ENCODE data around the gene ALDH1A3. TPM values are rescaled to one million over a fixed set of nuclear protein-coding genes. Genes with fewer than 3 reads are reported as not detected.

Gene ALDH1A3
- total RNA-seq, 2 experiments from 2014 or later, result not detected

- DNase-seq (no peak), ATAC-seq (ENCODE audit: poor library complexity) (no peak)
- no peaks in the 10 kb centered on the region for H3K4me1 Mint-ChIP-seq (ENCODE audit: low read depth)
- no peak overlapping the region for H3K4me3 ChIP-seq (ENCODE audit: low read length)
- no peak overlapping the region for H3K27ac ChIP-seq (ENCODE audit: low read depth in 1 of 2, low read length in 2 of 2)
- ChIA-PET POLR2A (no interaction called here), CTCF (no interaction called here)
- H3K36me3 Mint-ChIP-seq (ENCODE audit: low read depth), result no peaks in the 10 kb centered on the region
- peaks cover 84% of the 10 kb centered on the region for H3K27me3 Mint-ChIP-seq
- peaks cover 44 to 70% of the 10 kb centered on the region in 2 experiments for H3K27me3 ChIP-seq (ENCODE audit: control insufficient read depth in 1 of 2, insufficient read depth in 2 of 2, low read length in 2 of 2)
- peaks cover 0 to 8% of the 10 kb centered on the region in 2 experiments for H3K9me3 ChIP-seq (ENCODE audit: control insufficient read depth in 1 of 2, insufficient read depth in 1 of 2, low read length in 2 of 2)
- H3K36me3 ChIP-seq (ENCODE audit: insufficient read depth, low read length), result no peaks in the 10 kb centered on the region
- H3K9me3 Mint-ChIP-seq, result no peaks in the 10 kb centered on the region
- peaks cover 6% of the 10 kb centered on the region for H3K4me1 ChIP-seq (ENCODE audit: insufficient read depth, low read length)
- no peak for TF ChIP-seq CTCF (IDR thresholded peaks at IDR 0.05)
- H3K27ac Mint-ChIP-seq, result no peak overlapping the region
- peak overlapping the region; percentile 54 for H3K4me3 Mint-ChIP-seq
- intact Hi-C loops (cut with DNase I, micrococcal nuclease), result no loop called here
Observed at GRCh38 chr15:100880897-100881242, 1.2 kb downstream of the ALDH1A3 start.

- CTCF ChIA-PET, result no interaction called here
- peaks cover 6% of the 10 kb centered on the region for H3K4me1 ChIP-seq (ENCODE audit: insufficient read depth, low read length)
- POLR2A ChIA-PET, result no interaction called here
- no peaks in the 10 kb centered on the region for H3K36me3 Mint-ChIP-seq (ENCODE audit: low read depth)
- H3K9me3 ChIP-seq (ENCODE audit: control insufficient read depth in 1 of 2, insufficient read depth in 1 of 2, low read length in 2 of 2), result peaks cover 0 to 8% of the 10 kb centered on the region in 2 experiments
- ATAC-seq (ENCODE audit: poor library complexity), result no peak
- H3K27ac Mint-ChIP-seq, result no peak overlapping the region
- peaks cover 45 to 78% of the 10 kb centered on the region in 2 experiments for H3K27me3 ChIP-seq (ENCODE audit: control insufficient read depth in 1 of 2, insufficient read depth in 2 of 2, low read length in 2 of 2)
- peaks cover 83% of the 10 kb centered on the region for H3K27me3 Mint-ChIP-seq
- no peak overlapping the region for H3K4me3 Mint-ChIP-seq
- intact Hi-C loops (cut with DNase I, micrococcal nuclease), result no loop called here
- H3K9me3 Mint-ChIP-seq, result no peaks in the 10 kb centered on the region
- H3K27ac ChIP-seq (ENCODE audit: low read depth in 1 of 2, low read length in 2 of 2), result no peak overlapping the region
- DNase-seq, result no peak
- no peaks in the 10 kb centered on the region for H3K36me3 ChIP-seq (ENCODE audit: insufficient read depth, low read length)
- no peaks in the 10 kb centered on the region for H3K4me1 Mint-ChIP-seq (ENCODE audit: low read depth)
- H3K4me3 ChIP-seq (ENCODE audit: low read length), result no peak overlapping the region
- TF ChIP-seq CTCF (IDR thresholded peaks at IDR 0.05), result no peak
Observed at GRCh38 chr15:100881573-100882336, 2.1 kb downstream of the ALDH1A3 start.

GRCh38 chr15:100885116-100885515 lies 5.5 kb downstream of the ALDH1A3 start:
- H3K27me3 ChIP-seq (ENCODE audit: control insufficient read depth in 1 of 2, insufficient read depth in 2 of 2, low read length in 2 of 2), result peaks cover 36 to 73% of the 10 kb centered on the region in 2 experiments
- no peak for TF ChIP-seq CTCF (IDR thresholded peaks at IDR 0.05)
- H3K9me3 Mint-ChIP-seq, result no peaks in the 10 kb centered on the region
- CTCF ChIA-PET, result no interaction called here
- H3K27ac ChIP-seq (ENCODE audit: low read depth in 1 of 2, low read length in 2 of 2), result no peak overlapping the region
- H3K4me1 ChIP-seq (ENCODE audit: insufficient read depth, low read length), result peaks cover 9% of the 10 kb centered on the region
- DNase-seq (no peak), ATAC-seq (ENCODE audit: poor library complexity) (no peak)
- no peak overlapping the region for H3K4me3 ChIP-seq (ENCODE audit: low read length)
- H3K9me3 ChIP-seq (ENCODE audit: control insufficient read depth in 1 of 2, insufficient read depth in 1 of 2, low read length in 2 of 2), result peaks cover 0 to 8% of the 10 kb centered on the region in 2 experiments
- no peaks in the 10 kb centered on the region for H3K36me3 ChIP-seq (ENCODE audit: insufficient read depth, low read length)
- no peak overlapping the region for H3K27ac Mint-ChIP-seq
- intact Hi-C loops (cut with DNase I, micrococcal nuclease), result no loop called here
- POLR2A ChIA-PET, result no interaction called here
- H3K4me3 Mint-ChIP-seq, result no peak overlapping the region
- H3K27me3 Mint-ChIP-seq, result peaks cover 86% of the 10 kb centered on the region
- no peaks in the 10 kb centered on the region for H3K4me1 Mint-ChIP-seq (ENCODE audit: low read depth)
- H3K36me3 Mint-ChIP-seq (ENCODE audit: low read depth), result no peaks in the 10 kb centered on the region
